AG08395 (cell line): ENCODE measurements around the gene INPP4B.
A peak's percentile ranks its signal among the peaks of the same experiment; 100 is the strongest.

Experiments used
- DNase-seq: peaks from one replicate; pipeline ENCODE4 v3.0.0; 2012; ENCODE audit warnings: mixed read lengths, low spot score

INPP4B gene

GRCh38 chr4:142128529-142128928, 717.6 kb downstream of the INPP4B start:
- DNase-seq = peak; percentile 10

GRCh38 chr4:142126890-142127497, 719.1 kb downstream of the INPP4B start:
- DNase-seq = peak; percentile 53

GRCh38 chr4:142124874-142125273, 721.2 kb downstream of the INPP4B start:
- DNase-seq = no peak

- no peak for DNase-seq
These were observed 724.4 kb downstream of the INPP4B start for GRCh38 chr4:142121448-142122350.

GRCh38 chr4:142120921-142121320, 725.2 kb downstream of the INPP4B start:
- DNase-seq = no peak

- DNase-seq = no peak
These were observed 733.6 kb downstream of the INPP4B start for GRCh38 chr4:142112451-142112850.

GRCh38 chr4:142110136-142110535, 736.0 kb downstream of the INPP4B start:
- no peak for DNase-seq

GRCh38 chr4:142104041-142104440, 742.1 kb downstream of the INPP4B start:
- DNase-seq = no peak

- DNase-seq = no peak
These were observed 744.7 kb downstream of the INPP4B start for GRCh38 chr4:142101401-142101800.

GRCh38 chr4:142100941-142101340, 745.2 kb downstream of the INPP4B start:
- DNase-seq = no peak

GRCh38 chr4:142098900-142099545, 747.1 kb downstream of the INPP4B start:
- no peak for DNase-seq

- no peak for DNase-seq
These were observed 747.7 kb downstream of the INPP4B start for GRCh38 chr4:142098380-142098779.

GRCh38 chr4:142097015-142097414, 749.1 kb downstream of the INPP4B start:
- no peak for DNase-seq

- DNase-seq = peak; percentile 81
These were observed 750.1 kb downstream of the INPP4B start for GRCh38 chr4:142095886-142096605.

- no peak for DNase-seq
These were observed 753.2 kb downstream of the INPP4B start for GRCh38 chr4:142092941-142093340.

- peak; percentile 75 for DNase-seq
These were observed 754.4 kb downstream of the INPP4B start for GRCh38 chr4:142091691-142092182.

GRCh38 chr4:142091085-142091513, 755.0 kb downstream of the INPP4B start:
- DNase-seq = peak; percentile 78

GRCh38 chr4:142088906-142089305, 757.2 kb downstream of the INPP4B start:
- DNase-seq = peak; percentile 31

- DNase-seq = no peak
These were observed 760.4 kb downstream of the INPP4B start for GRCh38 chr4:142085513-142086292.

- no peak for DNase-seq
These were observed 762.8 kb downstream of the INPP4B start for GRCh38 chr4:142083264-142083663.

- no peak for DNase-seq
These were observed 765.1 kb downstream of the INPP4B start for GRCh38 chr4:142081025-142081424.
